GM12801 (cell line): ENCODE measurements around the gene C11orf54.

ENCODE experiments used
- CTCF ChIP-seq: IDR thresholded peaks from one replicate; pipeline ENCODE4 v1.5.1; 2011; ENCODE audit warnings: control low read depth; ENCODE audit not compliant: insufficient read length; ENCODE audit errors: extremely low read depth

C11orf54 gene

GRCh38 chr11:93741094-93741881 lies at the start of gene C11orf54, which contains the start of gene TAF1D:
C11orf54 (plus strand) TSS chr11:93741672; CDS start chr11:93747394, 5,722 bp downstream.
TAF1D (minus strand) TSS chr11:93741495; CDS start chr11:93739304, 2,191 bp downstream.
- no peak for TF ChIP-seq CTCF

GRCh38 chr11:93694109-93694508 lies 47.4 kb upstream of the C11orf54 start:
- TF ChIP-seq CTCF, result no peak

- no peak for TF ChIP-seq CTCF
These were observed 46.9 kb upstream of the C11orf54 start for GRCh38 chr11:93694557-93694956.

- TF ChIP-seq CTCF, result no peak
These were observed 43.9 kb upstream of the C11orf54 start for GRCh38 chr11:93697611-93698010.

- TF ChIP-seq CTCF, result no peak
These were observed 40.6 kb upstream of the C11orf54 start for GRCh38 chr11:93700830-93701229.

- TF ChIP-seq CTCF, result no peak
These were observed 37.2 kb upstream of the C11orf54 start for GRCh38 chr11:93704237-93704636.

GRCh38 chr11:93710239-93710638 lies 31.2 kb upstream of the C11orf54 start:
- TF ChIP-seq CTCF, result no peak
